ENCODE measurements around the gene QRFP. TPM values are rescaled to one million over a fixed set of nuclear protein-coding genes. Genes with fewer than 3 reads are reported as not detected.

Gene QRFP
- polyA plus RNA-seq, 1 donor = 0.36 TPM

DNA sequence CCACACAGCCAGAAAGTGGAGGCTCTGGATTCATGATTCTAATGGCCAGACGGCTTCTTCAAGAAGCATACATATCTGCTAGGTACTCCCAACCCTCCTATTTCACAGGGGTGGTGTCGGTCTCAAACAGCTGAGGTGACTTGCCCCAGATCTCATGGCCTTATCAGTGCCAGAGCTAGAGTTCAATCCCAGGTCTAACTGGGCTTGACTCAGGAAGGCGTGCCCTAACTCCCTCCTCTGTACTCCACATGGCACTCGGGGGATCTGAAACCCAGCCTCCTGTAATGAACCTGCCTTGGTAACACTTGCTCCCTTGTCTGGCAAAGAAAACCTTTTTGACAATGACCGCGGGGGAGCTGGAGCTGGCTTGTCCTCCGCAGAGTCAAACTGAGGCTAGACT, 2.1 kb downstream of the QRFP start:
- Histone ChIP-seq H3K9me3 (ENCODE audit: control insufficient read depth, low read depth, low read length) (no peaks in the 10 kb centered on the region), H3K27me3 (ENCODE audit: control insufficient read depth, insufficient read depth, low read length) (peaks cover 9% of the 10 kb centered on the region), H3K4me1 (ENCODE audit: control insufficient read depth, insufficient read depth, low read length) (peaks cover 3% of the 10 kb centered on the region), H3K36me3 (ENCODE audit: control insufficient read depth, insufficient read depth, low read length) (peaks cover 36% of the 10 kb centered on the region), H3K4me3 (ENCODE audit: low read length) (no peak overlapping the region), H3K27ac (ENCODE audit: low read length) (no peak overlapping the region)
- WGBS (ENCODE audit: insufficient coverage, low lambda C conversion rate) = no CpG with 5 or more reads among the region's 7 CpGs
- no peak for DNase-seq

DNA sequence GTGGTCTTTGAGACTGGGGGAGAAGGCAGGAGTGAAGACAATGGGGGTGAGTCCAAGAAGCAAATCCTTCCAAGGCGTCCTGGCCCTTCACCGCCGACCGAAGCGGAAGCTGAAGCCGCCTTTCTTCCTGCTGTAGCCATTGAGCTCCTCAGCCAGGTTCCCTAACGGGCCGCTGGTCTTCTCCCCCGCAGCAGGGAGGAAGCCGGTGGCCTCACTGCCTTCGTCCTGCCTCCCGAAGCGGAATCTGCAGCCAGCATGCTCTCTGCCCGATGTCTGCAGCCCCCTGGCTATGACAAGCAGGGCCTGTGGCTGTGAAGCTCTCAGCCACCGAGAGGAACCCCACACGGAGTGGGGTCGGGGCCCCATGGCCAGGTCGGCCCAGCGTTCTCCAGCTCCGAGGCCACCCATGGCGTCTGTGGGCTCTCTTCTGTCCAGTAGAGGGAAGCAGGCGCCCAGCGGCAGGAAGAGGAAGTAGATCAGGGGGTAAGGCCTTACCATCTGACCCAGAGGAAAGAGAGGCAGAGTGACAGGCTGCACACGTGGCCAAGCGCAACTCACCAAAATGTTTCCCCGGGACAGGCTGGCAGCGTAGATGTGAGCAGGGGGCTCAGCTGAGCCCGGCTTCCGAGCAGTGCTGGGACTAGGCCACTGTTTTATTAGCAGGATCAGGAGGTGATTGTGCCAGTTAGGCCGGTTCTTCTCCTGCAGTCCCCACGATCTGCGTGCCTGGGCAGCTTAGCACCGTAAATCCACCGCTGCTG, 3.1 kb downstream of the QRFP start:
- no peak for DNase-seq
- WGBS (ENCODE audit: insufficient coverage, low lambda C conversion rate) = no CpG with 5 or more reads among the region's 34 CpGs
- Histone ChIP-seq H3K4me1 (ENCODE audit: control insufficient read depth, insufficient read depth, low read length) (no peaks in the 10 kb centered on the region), H3K9me3 (ENCODE audit: control insufficient read depth, low read depth, low read length) (no peaks in the 10 kb centered on the region), H3K4me3 (ENCODE audit: low read length) (no peak overlapping the region), H3K36me3 (ENCODE audit: control insufficient read depth, insufficient read depth, low read length) (peaks cover 40% of the 10 kb centered on the region), H3K27ac (ENCODE audit: low read length) (no peak overlapping the region), H3K27me3 (ENCODE audit: control insufficient read depth, insufficient read depth, low read length) (peaks cover 3% of the 10 kb centered on the region)

DNA sequence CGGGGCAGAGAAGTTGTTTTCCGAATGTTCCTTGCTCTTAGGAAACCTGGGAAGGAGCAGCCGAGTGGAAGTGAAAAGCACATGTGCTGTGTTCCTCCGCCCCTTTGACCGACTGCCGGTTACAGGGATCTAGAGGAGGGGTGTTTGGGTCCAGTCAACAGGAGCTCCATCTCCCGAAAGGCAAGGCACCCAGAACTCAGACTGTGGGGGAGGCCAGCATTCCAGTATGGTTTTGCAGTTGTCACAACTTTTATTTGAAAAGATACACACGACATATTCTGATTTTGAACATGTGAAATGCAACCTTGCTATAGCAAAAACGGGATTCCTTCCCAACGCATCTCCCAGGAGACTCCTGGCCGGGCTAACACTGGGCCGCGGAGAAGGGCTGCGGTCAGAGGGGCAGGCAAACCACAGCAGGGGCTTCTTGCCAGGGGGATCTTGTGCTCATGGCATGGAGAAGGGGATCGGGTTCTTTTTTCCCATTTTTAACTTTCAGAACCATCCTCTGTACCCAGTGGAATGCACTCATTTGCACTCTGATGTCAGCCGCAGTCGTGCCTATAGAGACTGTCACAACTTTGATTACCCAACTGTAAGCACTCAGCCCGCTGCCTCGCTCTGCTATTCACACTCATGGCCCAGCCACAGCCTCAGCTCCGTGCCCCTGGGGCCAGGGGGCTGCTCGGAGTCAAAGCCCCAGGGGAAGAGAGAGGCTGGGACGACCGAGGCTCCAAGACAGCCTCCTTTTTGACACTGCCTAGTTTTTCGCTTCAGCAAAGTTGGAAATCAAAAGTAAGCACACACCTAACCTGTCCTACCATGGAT, 3.9 kb downstream of the QRFP start:
- Histone ChIP-seq H3K4me3 (ENCODE audit: low read length) (no peak overlapping the region), H3K9me3 (ENCODE audit: control insufficient read depth, low read depth, low read length) (no peaks in the 10 kb centered on the region), H3K36me3 (ENCODE audit: control insufficient read depth, insufficient read depth, low read length) (peaks cover 49% of the 10 kb centered on the region), H3K27ac (ENCODE audit: low read length) (no peak overlapping the region), H3K27me3 (ENCODE audit: control insufficient read depth, insufficient read depth, low read length) (no peaks in the 10 kb centered on the region), H3K4me1 (ENCODE audit: control insufficient read depth, insufficient read depth, low read length) (no peaks in the 10 kb centered on the region)
- no CpG with 5 or more reads among the region's 24 CpGs for WGBS (ENCODE audit: insufficient coverage, low lambda C conversion rate)
- no peak for DNase-seq

DNA sequence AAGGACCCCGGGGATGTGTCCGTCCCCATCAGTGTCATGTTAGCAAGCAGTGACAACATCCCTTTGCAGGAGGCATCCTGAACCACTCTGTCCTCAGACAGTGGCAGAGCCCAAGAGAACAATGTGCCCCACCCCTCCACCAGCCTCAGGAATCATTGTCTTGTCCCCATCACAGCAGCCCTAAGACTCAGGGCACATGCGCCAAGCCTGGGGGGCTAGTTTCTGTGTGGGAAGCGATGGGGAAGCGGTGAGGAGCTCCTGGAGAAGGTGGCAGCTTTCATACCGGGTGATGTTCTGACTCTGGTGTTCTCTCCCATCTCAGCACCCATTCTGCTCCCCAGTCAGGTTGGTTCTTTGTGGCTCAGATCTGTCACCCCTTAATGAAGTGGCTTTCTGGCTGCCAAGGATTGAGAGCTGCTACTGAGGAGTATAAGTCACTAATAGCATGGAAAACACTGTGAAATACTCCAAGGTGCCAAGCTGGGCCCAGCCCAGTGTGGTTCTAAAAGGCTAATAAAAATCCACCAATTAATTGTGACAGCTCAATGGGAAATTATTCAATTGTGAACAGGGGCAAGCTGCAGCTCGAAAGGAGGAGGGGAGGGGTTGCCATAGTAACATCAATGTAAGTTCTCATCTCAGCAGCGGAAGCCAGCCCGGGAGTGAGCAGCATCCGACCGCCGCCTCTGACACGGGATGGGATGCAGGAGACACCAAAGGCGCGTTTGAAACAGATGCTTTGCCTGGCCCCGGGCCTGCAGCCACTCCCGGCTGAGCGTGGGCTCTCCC, 4.7 kb downstream of the QRFP start:
- WGBS (ENCODE audit: insufficient coverage, low lambda C conversion rate) = 100% methylated on average over 1 of the region's 18 CpGs
- H3K36me3 ChIP-seq (ENCODE audit: control insufficient read depth, insufficient read depth, low read length) = peaks cover 57% of the 10 kb centered on the region

DNA sequence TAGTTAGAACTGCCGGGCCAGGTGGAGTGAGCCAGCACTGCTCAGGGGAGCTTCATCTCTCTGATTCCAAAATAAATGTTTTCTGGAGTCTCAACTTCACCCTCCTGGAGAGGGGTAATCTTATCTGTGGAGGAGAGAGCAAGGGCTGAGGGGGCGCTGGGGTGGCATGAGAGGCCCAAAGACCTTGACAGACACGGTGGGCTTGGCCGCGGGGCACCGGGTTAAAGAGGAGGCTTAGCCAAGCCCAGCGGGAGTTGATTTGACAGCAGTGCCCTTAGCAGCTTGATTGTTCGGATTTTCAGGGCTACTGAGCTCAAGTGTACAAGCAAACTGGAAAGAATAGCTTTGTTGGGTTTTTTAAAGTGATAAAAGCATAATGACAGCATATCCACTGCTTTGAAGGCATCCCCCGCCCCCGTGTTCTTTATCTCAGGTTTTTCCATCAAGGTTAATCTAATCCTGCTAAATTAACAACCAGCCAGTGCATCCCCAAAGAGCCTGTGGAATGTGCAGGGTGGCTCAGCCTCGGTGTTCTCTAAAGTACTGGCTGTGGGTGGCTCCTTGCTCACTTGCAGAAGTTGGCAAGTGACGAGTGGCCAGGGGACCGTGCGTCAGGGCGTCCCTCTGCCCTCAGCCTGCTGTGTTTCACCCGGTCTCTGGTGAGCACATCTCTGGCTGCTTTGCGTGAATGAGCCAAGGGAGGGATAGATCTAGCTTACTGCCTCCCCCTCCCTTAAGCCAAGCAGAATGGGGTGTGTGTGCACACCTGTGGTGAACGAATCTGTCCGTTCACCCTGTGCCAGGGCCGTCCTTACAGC, 5.5 kb downstream of the QRFP start:
- H3K36me3 ChIP-seq (ENCODE audit: control insufficient read depth, insufficient read depth, low read length) = peaks cover 65% of the 10 kb centered on the region
- no peak overlapping the region for H3K4me3 ChIP-seq (ENCODE audit: low read length)
- no peaks in the 10 kb centered on the region for H3K27me3 ChIP-seq (ENCODE audit: control insufficient read depth, insufficient read depth, low read length)
- WGBS (ENCODE audit: insufficient coverage, low lambda C conversion rate) = 100% methylated on average over 1 of the region's 20 CpGs
- no peaks in the 10 kb centered on the region for H3K4me1 ChIP-seq (ENCODE audit: control insufficient read depth, insufficient read depth, low read length)
- no peak for DNase-seq
- no peaks in the 10 kb centered on the region for H3K9me3 ChIP-seq (ENCODE audit: control insufficient read depth, low read depth, low read length)
- no peak overlapping the region for H3K27ac ChIP-seq (ENCODE audit: low read length)

More for the DNA sequence above, 4.7 kb downstream of the QRFP start:
- no peak for DNase-seq
- Histone ChIP-seq H3K27me3 (ENCODE audit: control insufficient read depth, insufficient read depth, low read length) (no peaks in the 10 kb centered on the region), H3K27ac (ENCODE audit: low read length) (no peak overlapping the region), H3K4me1 (ENCODE audit: control insufficient read depth, insufficient read depth, low read length) (no peaks in the 10 kb centered on the region), H3K4me3 (ENCODE audit: low read length) (no peak overlapping the region), H3K9me3 (ENCODE audit: control insufficient read depth, low read depth, low read length) (no peaks in the 10 kb centered on the region)

DNA sequence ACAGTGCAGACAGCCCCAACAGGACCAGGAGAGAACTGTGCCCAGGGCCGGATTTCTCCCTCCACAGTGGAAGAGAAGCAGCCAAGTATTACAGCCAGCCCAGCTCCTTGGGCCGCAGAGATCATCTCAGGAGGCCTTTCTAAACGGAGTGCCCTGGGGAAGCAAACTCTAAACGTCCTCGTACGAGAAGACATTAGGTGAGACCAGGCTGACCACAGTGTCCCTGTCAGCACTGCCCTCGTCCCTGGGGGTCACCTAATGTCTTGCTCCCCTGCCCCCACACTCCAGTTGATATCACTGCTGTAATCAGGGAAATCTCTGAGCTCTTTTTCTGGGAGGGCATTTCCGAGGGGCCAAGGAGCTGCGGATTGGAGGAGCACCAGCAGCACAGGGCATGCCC, 6.5 kb downstream of the QRFP start:
- Histone ChIP-seq H3K27ac (ENCODE audit: low read length) (no peak overlapping the region), H3K4me3 (ENCODE audit: low read length) (no peak overlapping the region), H3K36me3 (ENCODE audit: control insufficient read depth, insufficient read depth, low read length) (peaks cover 74% of the 10 kb centered on the region), H3K4me1 (ENCODE audit: control insufficient read depth, insufficient read depth, low read length) (no peaks in the 10 kb centered on the region), H3K9me3 (ENCODE audit: control insufficient read depth, low read depth, low read length) (no peaks in the 10 kb centered on the region), H3K27me3 (ENCODE audit: control insufficient read depth, insufficient read depth, low read length) (no peaks in the 10 kb centered on the region)
- DNase-seq = no peak
- WGBS (ENCODE audit: insufficient coverage, low lambda C conversion rate) = no CpG with 5 or more reads among the region's 9 CpGs

DNA sequence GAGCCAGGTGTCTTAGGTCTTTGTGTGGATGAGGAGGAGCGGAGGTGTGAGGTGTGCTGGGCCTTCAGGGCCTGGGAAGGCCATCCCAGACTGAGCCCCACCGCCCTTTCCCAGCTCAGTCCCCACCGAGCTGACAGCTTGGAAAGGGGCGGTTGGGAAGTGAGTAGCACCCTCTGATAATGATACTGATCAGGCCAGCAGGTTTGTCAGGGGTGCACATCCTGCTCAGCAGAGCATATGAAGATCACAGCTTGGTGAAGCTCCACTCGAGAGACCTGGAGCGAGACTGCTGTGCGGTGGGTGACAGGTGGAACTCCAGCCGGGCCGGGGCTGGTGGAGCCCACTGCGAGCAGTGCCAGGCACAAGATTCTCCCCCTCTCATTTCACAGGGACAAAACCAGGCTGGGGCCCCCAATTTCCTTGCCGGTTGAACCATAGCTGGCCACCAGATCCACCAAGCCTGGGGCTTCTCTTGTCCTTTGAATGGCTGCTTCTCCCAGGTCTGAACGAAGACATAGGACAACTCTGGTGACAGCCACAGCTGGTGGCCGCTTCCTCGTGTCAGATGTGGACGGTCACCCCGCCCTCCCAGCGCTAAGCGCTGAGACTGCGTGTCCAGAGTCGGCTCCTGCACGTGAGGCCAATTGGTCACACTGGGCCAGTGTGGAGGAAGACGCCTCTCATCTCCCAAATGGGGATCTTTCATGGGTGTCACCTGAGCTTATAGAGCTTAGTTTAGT, 8.3 kb downstream of the QRFP start:
- Histone ChIP-seq H3K36me3 (ENCODE audit: control insufficient read depth, insufficient read depth, low read length) (peaks cover 90% of the 10 kb centered on the region), H3K4me1 (ENCODE audit: control insufficient read depth, insufficient read depth, low read length) (no peaks in the 10 kb centered on the region), H3K27ac (ENCODE audit: low read length) (no peak overlapping the region), H3K27me3 (ENCODE audit: control insufficient read depth, insufficient read depth, low read length) (no peaks in the 10 kb centered on the region), H3K4me3 (ENCODE audit: low read length) (no peak overlapping the region), H3K9me3 (ENCODE audit: control insufficient read depth, low read depth, low read length) (no peaks in the 10 kb centered on the region)
- no peak for DNase-seq
- WGBS (ENCODE audit: insufficient coverage, low lambda C conversion rate) = no CpG with 5 or more reads among the region's 22 CpGs

DNA sequence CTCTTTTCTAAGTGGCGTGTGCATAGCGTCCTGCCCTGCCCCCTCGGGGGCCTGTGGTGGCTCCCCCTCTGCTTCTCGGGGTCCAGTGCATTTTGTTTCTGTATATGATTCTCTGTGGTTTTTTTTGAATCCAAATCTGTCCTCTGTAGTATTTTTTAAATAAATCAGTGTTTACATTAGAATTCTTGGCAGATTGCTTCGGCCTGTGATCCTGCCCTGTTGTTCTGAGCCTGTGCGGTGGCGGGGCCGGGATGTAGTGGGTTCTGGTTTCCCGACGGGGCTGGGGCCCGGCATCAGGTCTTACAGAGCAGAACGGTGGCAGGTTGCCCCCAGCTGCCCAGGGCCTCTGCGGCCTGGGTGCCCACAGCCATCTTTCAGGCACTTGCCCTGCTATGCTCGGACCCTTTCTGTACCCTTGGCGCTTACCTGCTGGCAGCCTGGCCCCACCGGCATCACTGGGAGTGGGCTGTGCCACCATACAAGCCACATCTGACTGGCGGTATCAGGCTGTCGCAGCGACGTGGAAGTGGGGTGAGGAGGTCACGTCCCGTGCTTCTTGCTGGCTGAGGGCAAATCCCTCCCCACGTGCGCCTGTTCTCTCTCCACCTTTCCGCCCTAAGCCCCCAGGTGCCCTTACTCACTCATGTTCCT, 9.0 kb downstream of the QRFP start:
- DNase-seq = no peak
- Histone ChIP-seq H3K27me3 (ENCODE audit: control insufficient read depth, insufficient read depth, low read length) (no peaks in the 10 kb centered on the region), H3K27ac (ENCODE audit: low read length) (no peak overlapping the region), H3K4me3 (ENCODE audit: low read length) (no peak overlapping the region), H3K4me1 (ENCODE audit: control insufficient read depth, insufficient read depth, low read length) (no peaks in the 10 kb centered on the region), H3K36me3 (ENCODE audit: control insufficient read depth, insufficient read depth, low read length) (peaks cover 87% of the 10 kb centered on the region), H3K9me3 (ENCODE audit: control insufficient read depth, low read depth, low read length) (no peaks in the 10 kb centered on the region)
- WGBS (ENCODE audit: insufficient coverage, low lambda C conversion rate) = no CpG with 5 or more reads among the region's 25 CpGs

DNA sequence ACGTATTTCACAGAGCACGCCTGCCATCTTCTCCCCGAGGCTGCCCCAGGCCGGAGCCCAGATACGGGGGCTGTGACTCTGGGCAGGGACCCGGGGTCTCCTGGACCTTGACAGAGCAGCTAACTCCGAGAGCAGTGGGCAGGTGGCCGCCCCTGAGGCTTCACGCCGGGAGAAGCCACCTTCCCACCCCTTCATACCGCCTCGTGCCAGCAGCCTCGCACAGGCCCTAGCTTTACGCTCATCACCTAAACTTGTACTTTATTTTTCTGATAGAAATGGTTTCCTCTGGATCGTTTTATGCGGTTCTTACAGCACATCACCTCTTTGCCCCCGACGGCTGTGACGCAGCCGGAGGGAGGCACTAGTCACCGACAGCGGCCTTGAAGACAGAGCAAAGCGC, 9.6 kb downstream of the QRFP start:
- Histone ChIP-seq H3K27ac (ENCODE audit: low read length) (no peak overlapping the region), H3K9me3 (ENCODE audit: control insufficient read depth, low read depth, low read length) (no peaks in the 10 kb centered on the region), H3K4me3 (ENCODE audit: low read length) (no peak overlapping the region), H3K4me1 (ENCODE audit: control insufficient read depth, insufficient read depth, low read length) (no peaks in the 10 kb centered on the region), H3K36me3 (ENCODE audit: control insufficient read depth, insufficient read depth, low read length) (peaks cover 84% of the 10 kb centered on the region), H3K27me3 (ENCODE audit: control insufficient read depth, insufficient read depth, low read length) (no peaks in the 10 kb centered on the region)
- 97% methylated on average over 6 of the region's 23 CpGs for WGBS (ENCODE audit: insufficient coverage, low lambda C conversion rate)
- no peak for DNase-seq
